22Rv1 (cell line): ENCODE results near the gene DSP.

Experiments
- CTCF ChIP-seq: fragments of 450-650 bp; IDR thresholded peaks from 2 replicates; pipeline ENCODE4 v1.5.1; 2017; ENCODE audit warnings: mild to moderate bottlenecking
- ZFX ChIP-seq: fragments of 450-650 bp; IDR thresholded peaks from 2 replicates; pipeline ENCODE4 v1.6.1; 2017; ENCODE audit warnings: antibody characterized with exemption, borderline replicate concordance

- no peak for TF ChIP-seq CTCF
- no peak for TF ChIP-seq ZFX
These were observed 26.1 kb upstream of the DSP start for GRCh38 chr6:7515363-7515762.
